ENCODE results near the gene SH2D6.
"Not testable (repeated sequence)": the region's sequence is repeated elsewhere in the genome, so short reads cannot be mapped to it uniquely, and the experiment has no call there.

Gene SH2D6

GRCh38 chr2:85439025-85439472 is 20.5 kb downstream of the SH2D6 start:
- DNase-seq (ENCODE audit: low spot score in 2 of 2) (no peak), ATAC-seq (no peak)
- H3K36me3 Mint-ChIP-seq: peaks cover 6% of the 10 kb centered on the region
- H3K9me3 Mint-ChIP-seq: no peaks in the 10 kb centered on the region
- H3K27ac Mint-ChIP-seq: no peak overlapping the region
- peak overlapping the region; percentile 75 for H3K4me3 Mint-ChIP-seq
- peaks cover 28% of the 10 kb centered on the region for H3K4me1 Mint-ChIP-seq

- Mint-ChIP-seq H3K27ac (peak overlapping the region; percentile 77), H3K4me1 (peaks cover 28% of the 10 kb centered on the region), H3K4me3 (peak overlapping the region; percentile 75)
- H3K9me3 Mint-ChIP-seq; H3K36me3 Mint-ChIP-seq; DNase-seq (ENCODE audit: low spot score in 2 of 2); ATAC-seq: not testable (repeated sequence)
These were observed 21.1 kb downstream of the SH2D6 start for GRCh38 chr2:85439569-85439968.

- peak overlapping the region; percentile 77 for H3K27ac Mint-ChIP-seq
- H3K9me3 Mint-ChIP-seq: no peaks in the 10 kb centered on the region
- no peak for DNase-seq (ENCODE audit: low spot score in 2 of 2)
- ATAC-seq: peak; percentile 14
- H3K4me3 Mint-ChIP-seq: peak overlapping the region; percentile 75
- peaks cover 28% of the 10 kb centered on the region for H3K4me1 Mint-ChIP-seq
- H3K36me3 Mint-ChIP-seq: peaks cover 6% of the 10 kb centered on the region
These were observed 21.5 kb downstream of the SH2D6 start for GRCh38 chr2:85439986-85440385.

GRCh38 chr2:85440729-85441128 is 22.2 kb downstream of the SH2D6 start:
- no peaks in the 10 kb centered on the region for H3K9me3 Mint-ChIP-seq
- H3K4me3 Mint-ChIP-seq: no peak overlapping the region
- no peak overlapping the region for H3K27ac Mint-ChIP-seq
- H3K4me1 Mint-ChIP-seq: peaks cover 28% of the 10 kb centered on the region
- H3K36me3 Mint-ChIP-seq: peaks cover 6% of the 10 kb centered on the region
- ATAC-seq (no peak), DNase-seq (ENCODE audit: low spot score in 2 of 2) (no peak)

- no peak for ATAC-seq
- Mint-ChIP-seq H3K4me3 (no peak overlapping the region), H3K36me3 (peaks cover 6% of the 10 kb centered on the region), H3K9me3 (no peaks in the 10 kb centered on the region), H3K27ac (no peak overlapping the region), H3K4me1 (peaks cover 21% of the 10 kb centered on the region)
- DNase-seq (ENCODE audit: low spot score in 2 of 2): no peak
These were observed 23.4 kb downstream of the SH2D6 start for GRCh38 chr2:85441864-85442263.

GRCh38 chr2:85444629-85445172 is 26.2 kb downstream of the SH2D6 start:
- H3K27ac Mint-ChIP-seq: no peak overlapping the region
- no peaks in the 10 kb centered on the region for H3K36me3 Mint-ChIP-seq
- no peaks in the 10 kb centered on the region for H3K9me3 Mint-ChIP-seq
- H3K4me1 Mint-ChIP-seq: peaks cover 5% of the 10 kb centered on the region
- ATAC-seq: no peak
- DNase-seq (ENCODE audit: low spot score in 2 of 2): no peak
- no peak overlapping the region for H3K4me3 Mint-ChIP-seq

GRCh38 chr2:85445316-85446295 is 27.1 kb downstream of the SH2D6 start:
- DNase-seq (ENCODE audit: low spot score in 2 of 2) (no peak), ATAC-seq (no peak)
- H3K27ac Mint-ChIP-seq: no peak overlapping the region
- H3K4me3 Mint-ChIP-seq: no peak overlapping the region
- H3K9me3 Mint-ChIP-seq: no peaks in the 10 kb centered on the region
- H3K4me1 Mint-ChIP-seq: no peaks in the 10 kb centered on the region
- no peaks in the 10 kb centered on the region for H3K36me3 Mint-ChIP-seq

- Mint-ChIP-seq H3K4me1 (no peaks in the 10 kb centered on the region), H3K27ac (peak overlapping the region; percentile 48), H3K9me3 (no peaks in the 10 kb centered on the region), H3K4me3 (no peak overlapping the region), H3K36me3 (no peaks in the 10 kb centered on the region)
- DNase-seq (ENCODE audit: low spot score in 2 of 2) (no peak), ATAC-seq (peak; percentile 19)
These were observed 28.0 kb downstream of the SH2D6 start for GRCh38 chr2:85446296-85447221.

- Mint-ChIP-seq H3K27ac (no peak overlapping the region), H3K4me1 (no peaks in the 10 kb centered on the region), H3K9me3 (no peaks in the 10 kb centered on the region), H3K4me3 (no peak overlapping the region), H3K36me3 (no peaks in the 10 kb centered on the region)
- DNase-seq (ENCODE audit: low spot score in 2 of 2) (no peak), ATAC-seq (no peak)
These were observed 28.7 kb downstream of the SH2D6 start for GRCh38 chr2:85447222-85447585.

- H3K4me1 Mint-ChIP-seq: no peaks in the 10 kb centered on the region
- H3K27ac Mint-ChIP-seq: no peak overlapping the region
- no peak for ATAC-seq
- DNase-seq (ENCODE audit: low spot score in 2 of 2): no peak
- no peaks in the 10 kb centered on the region for H3K9me3 Mint-ChIP-seq
- no peak overlapping the region for H3K4me3 Mint-ChIP-seq
- H3K36me3 Mint-ChIP-seq: no peaks in the 10 kb centered on the region
These were observed 30.1 kb downstream of the SH2D6 start for GRCh38 chr2:85448461-85449213.

GRCh38 chr2:85449214-85449588 is 30.7 kb downstream of the SH2D6 start:
- Mint-ChIP-seq H3K4me1 (no peaks in the 10 kb centered on the region), H3K4me3 (no peak overlapping the region), H3K9me3 (no peaks in the 10 kb centered on the region), H3K27ac (no peak overlapping the region), H3K36me3 (no peaks in the 10 kb centered on the region)
- ATAC-seq: no peak
- no peak for DNase-seq (ENCODE audit: low spot score in 2 of 2)

- no peak for DNase-seq (ENCODE audit: low spot score in 2 of 2)
- H3K27ac Mint-ChIP-seq: no peak overlapping the region
- no peak for ATAC-seq
These were observed 33.7 kb downstream of the SH2D6 start for GRCh38 chr2:85452237-85452636.

GRCh38 chr2:85453571-85453970 is 35.1 kb downstream of the SH2D6 start:
- ATAC-seq (no peak), DNase-seq (ENCODE audit: low spot score in 2 of 2) (no peak)
- H3K36me3 Mint-ChIP-seq: no peaks in the 10 kb centered on the region
- no peaks in the 10 kb centered on the region for H3K4me1 Mint-ChIP-seq
- H3K9me3 Mint-ChIP-seq: no peaks in the 10 kb centered on the region
- H3K27ac Mint-ChIP-seq: no peak overlapping the region
- no peak overlapping the region for H3K4me3 Mint-ChIP-seq

More at GRCh38 chr2:85452237-85452636, 33.7 kb downstream of the SH2D6 start:
- no peaks in the 10 kb centered on the region for H3K9me3 Mint-ChIP-seq
- no peak overlapping the region for H3K4me3 Mint-ChIP-seq
- H3K4me1 Mint-ChIP-seq: no peaks in the 10 kb centered on the region
- no peaks in the 10 kb centered on the region for H3K36me3 Mint-ChIP-seq

- no peaks in the 10 kb centered on the region for H3K4me1 Mint-ChIP-seq
- H3K27ac Mint-ChIP-seq: no peak overlapping the region
- ATAC-seq (no peak), DNase-seq (ENCODE audit: low spot score in 2 of 2) (no peak)
- H3K36me3 Mint-ChIP-seq: no peaks in the 10 kb centered on the region
- no peak overlapping the region for H3K4me3 Mint-ChIP-seq
- no peaks in the 10 kb centered on the region for H3K9me3 Mint-ChIP-seq
These were observed 37.1 kb downstream of the SH2D6 start for GRCh38 chr2:85455552-85456090.

Measured in stimulated activated effector memory CD8-positive, alpha-beta T cell treated with anti-CD3 and anti-CD28 coated beads, Interleukin-12 subunit alpha, Interleukin-12 subunit beta, amount 100 ng/mL, for 72 hours (primary cell).